COR-L47 (cell line): ENCODE measurements around the gene MED27.
"Not testable (repeated sequence)": the region's sequence is repeated elsewhere in the genome, so short reads cannot be mapped to it uniquely, and the experiment has no call there.

Experiments
- DNase-seq: peaks from one replicate; lab custom pipeline; 2025; lab: John Stamatoyannopoulos, UW

The MED27 gene

DNA sequence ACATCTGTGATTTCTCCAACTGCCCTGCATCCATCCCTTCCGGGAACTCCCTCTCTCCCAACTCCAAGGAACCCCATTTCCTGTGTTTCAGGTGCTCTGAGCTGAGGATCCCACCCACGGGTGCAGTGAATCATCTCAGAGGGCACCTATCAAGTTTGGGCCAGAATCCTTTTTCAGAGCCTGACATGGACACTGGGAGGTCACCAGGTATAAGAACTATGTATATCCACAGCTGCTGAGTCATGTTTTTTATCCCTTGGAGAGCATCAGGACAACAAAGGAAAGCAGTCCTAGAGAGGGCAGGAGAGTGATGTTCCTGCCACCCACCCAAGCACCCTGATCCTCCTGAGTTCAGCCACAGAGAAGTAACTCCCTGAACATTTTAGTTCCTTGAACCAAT lies 3.8 kb downstream of the MED27 start:
- DNase-seq: no peak

DNA sequence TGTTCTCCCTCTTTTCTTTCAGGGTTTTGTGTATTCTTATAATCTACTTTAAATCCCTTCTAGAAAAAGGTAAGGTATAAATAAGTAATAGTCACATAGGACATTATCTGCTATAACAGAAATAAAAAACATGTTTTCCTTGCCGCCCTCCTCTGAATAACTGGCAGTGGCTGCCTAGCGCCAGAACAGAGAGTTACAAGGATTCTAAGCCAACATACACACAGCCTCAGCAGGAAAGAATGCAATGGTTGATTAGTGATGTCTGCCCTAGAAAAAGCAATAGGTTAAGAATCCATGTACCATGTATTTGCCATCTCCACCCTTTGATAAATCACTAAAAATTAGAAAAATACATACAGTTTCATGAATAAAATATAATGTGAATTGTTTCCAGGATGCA lies 4.9 kb downstream of the MED27 start:
- DNase-seq: no peak

DNA sequence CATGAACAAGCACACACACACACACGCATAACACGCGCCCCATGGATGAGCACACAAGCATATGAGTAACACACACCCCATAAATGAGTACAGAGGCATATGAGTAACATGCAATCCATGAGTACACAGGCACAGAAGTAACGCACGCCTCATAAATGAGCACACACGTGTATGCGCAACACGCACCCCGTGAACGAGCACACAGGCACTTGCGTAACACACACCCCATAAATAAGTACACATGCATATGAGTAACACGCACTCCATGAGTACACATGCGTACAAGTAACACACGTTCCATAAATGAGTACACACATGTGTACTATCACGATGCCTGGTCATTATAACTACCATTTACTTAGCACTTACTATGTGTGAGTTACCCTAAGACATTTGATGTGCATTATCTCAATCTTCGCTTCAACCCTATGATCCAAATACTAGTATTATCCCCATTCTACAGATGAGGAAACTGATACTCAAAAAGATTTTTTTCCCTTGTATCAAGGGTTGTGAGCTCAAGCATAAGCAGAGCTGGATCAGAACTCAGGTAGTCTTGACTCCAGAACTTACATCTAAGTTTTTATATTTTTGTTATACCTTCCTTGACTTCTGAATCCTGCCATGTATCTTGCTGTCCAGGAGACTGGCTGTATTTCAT lies 7.7 kb downstream of the MED27 start:
- no peak for DNase-seq

- no peak for DNase-seq
Observed at GRCh38 chr9:132069046-132069898, 10.4 kb downstream of the MED27 start.

GRCh38 chr9:132068605-132069004 lies 11.1 kb downstream of the MED27 start:
- no peak for DNase-seq

DNA sequence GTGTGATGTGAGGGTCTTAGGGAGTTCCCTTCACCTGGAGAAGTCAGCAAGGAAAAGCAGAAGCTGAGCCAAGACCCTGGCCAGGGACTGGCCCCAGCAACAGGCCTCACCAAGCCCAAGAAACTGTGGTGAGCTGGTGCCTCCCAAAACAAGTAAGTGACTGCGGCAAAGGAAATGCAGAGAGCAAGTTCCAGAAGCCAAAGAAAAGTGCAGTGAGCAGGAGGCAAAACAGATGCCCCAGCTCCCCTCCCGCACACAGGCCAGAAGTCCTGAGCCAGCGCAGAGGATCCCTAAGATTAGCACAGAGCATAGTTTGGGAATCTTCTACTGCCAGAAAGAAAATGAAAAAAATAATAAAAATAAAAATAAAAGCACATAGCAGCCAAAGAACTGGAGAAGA lies 13.2 kb downstream of the MED27 start:
- no peak for DNase-seq

DNA sequence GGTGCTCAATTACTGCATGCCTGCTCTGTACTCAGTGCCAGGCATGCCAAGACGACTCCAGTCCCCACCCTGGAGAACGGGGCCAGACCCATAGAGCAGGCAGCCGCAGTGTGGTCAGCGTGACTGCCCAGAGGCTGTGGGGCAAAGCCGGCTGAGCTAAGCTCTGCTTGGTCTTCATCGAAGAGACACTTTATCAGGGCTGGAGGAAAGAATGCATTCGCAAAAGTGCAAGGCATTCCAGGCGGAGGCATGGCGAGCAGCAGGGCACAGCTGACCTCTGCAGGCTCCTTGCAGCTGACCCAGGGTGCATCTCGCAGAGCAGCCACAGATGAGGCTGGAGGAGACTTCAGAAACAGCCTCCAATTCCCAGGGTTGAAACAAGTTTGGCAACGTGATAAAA lies 13.6 kb downstream of the MED27 start:
- DNase-seq: no peak

DNA sequence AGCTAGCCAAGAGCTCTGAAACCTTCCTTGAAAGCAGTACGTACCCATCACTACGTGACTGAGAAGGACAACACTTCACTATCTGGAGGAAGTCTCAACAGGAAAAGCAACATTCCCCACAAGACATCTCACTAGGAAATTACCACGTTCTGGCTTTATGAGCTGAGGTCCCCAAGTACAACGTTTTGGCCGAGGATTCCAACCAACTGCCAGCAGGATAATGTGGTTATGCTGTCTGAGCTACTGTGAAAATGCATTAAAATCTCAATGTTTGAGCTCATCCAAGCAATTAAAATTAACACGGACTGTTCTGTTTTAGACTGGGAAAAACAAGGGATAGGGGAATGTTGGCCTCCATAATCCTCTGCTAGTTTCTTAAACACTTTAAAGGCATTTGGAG lies 16.4 kb downstream of the MED27 start:
- DNase-seq: no peak

DNA sequence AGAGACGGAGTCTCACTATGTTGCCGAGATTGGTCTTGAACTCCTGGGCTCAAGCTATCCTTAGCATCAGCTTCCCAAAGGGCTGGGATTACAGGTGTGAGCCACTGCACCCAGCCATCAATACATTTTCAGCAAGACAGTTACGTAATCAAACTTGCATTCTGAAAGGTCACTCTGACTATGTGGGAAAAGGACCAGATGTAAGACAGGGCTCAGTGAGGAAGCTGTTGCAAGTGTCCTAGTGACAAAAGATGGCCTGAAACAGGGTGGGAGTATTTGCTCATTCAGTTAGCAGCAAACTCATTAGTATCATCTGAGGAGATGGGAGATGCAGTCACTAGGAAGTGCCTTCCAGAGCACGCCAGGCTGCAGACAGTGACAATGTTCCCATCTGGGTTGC lies 16.9 kb downstream of the MED27 start:
- no peak for DNase-seq

DNA sequence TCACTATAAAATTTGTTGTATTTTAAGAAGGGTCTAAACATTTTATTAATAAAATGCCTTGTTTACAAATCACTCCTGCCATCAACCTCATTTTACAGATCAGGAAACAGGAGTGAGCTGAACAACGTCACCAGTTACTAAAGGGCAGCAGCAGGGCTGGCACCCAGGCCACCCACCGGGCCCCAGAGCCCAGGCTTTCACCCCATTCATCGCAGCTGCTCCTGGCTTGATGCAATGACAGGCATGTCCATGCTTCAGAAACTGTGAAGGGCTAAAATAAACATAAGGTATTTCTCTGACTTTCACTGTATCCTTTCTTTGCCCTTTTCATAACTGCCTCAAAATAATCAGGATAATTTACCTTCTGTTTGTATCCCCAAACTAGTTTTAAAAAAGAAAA lies 18.1 kb downstream of the MED27 start:
- no peak for DNase-seq

DNA sequence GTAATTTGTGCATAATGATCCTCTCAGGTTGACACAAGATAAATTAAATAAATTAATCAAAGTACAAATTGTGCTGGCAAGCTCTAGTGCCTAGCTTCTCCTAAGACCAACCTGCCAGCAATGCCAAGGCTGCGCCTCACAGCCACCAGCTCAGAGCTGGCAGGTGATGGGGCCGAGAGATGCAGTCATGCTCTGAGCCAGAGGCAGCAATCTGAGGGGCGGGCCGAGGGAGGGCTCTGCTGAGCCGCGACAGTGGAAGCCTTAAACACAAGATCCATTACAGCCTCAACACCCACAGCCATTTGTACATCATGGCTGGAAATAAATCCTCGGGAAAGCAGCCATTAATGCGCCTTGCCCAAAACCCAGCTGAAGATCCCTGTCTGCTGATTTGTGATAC lies 20.3 kb downstream of the MED27 start:
- no peak for DNase-seq

DNA sequence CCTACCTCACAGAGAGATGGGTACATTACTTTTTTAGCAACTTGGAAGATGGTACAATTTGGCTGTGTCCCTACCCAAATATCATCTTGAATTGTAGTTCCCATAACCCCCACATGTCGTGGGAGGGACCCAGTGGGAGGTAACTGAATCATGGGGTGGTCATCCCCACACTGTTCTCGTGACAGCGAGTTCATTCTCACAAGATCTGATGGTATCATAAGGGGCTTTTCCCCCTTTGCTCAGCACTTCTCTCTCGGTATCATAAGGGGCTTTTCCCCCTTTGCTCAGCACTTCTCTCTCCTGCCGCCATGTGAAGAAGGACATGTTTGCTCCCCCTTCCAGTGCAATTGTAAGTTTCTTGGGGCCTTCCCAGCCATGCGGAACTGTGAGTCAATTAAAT lies 21.4 kb downstream of the MED27 start:
- DNase-seq: not testable (repeated sequence)

- DNase-seq: no peak
Observed at GRCh38 chr9:132056717-132057560, 22.7 kb downstream of the MED27 start.

DNA sequence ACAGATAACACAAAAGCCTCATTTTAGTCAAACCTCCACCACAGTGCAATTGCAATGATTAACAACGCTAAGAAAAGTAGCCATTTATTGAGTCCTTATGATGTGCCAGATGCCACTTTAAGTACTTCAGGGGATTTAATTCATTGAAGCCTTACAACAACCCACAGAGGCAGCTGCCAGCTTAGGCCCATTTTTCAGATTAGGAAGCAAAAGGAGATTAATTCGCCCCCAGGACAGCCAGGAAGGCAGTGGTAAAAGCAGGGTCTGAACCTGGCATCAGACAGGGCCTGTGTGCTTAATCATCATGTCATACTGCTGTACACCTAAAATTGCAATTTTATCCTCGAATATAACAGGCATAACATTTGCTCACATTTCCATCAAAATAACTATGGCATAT lies 23.9 kb downstream of the MED27 start:
- no peak for DNase-seq

- DNase-seq: no peak
Observed at GRCh38 chr9:132054024-132054423, 25.6 kb downstream of the MED27 start.

DNA sequence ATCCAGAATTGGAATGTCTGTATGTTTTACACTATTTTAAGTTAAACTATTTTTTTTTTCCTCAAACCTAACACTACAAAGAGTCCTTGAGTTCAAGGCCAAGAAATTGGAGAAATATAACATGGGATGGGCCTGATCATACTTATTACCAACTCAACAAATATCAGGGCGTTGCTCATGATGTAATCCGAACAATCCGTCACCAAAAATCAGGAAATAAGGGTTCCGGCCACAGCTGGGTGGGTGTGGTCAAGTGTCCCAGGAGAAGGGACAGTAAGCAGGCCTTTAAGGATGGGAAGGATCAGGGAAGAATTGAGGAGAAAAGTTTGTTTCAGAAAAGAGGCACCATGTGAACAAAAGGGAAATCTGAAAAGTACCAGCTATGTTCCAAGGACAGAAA lies 29.8 kb downstream of the MED27 start:
- DNase-seq: no peak

DNA sequence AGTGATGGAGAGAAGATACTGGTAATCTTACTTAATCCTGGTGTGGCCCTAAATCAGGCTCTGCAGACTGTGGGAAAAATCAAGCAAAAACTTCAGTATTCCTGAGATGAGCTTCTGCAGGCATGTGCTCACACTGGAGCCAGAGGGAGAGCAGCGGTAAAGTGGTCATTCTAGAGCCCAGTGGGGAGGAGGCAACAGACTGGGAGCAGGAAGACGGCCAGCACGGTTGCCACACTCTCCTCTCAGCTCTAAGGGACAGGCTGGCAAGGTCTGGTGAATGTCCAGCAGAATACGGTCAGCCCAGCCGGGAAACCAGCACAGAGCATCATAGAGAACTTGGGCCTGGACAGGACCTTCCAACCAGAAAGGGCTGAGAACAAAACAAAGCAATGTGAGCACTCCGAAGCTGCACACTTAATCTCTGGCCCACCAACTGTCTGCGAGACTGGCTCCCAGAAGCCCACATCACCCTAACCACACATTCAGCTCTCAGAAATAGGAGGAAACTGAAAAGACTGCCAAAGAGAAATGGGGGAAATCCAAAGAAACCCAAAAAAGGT lies 30.3 kb downstream of the MED27 start:
- no peak for DNase-seq

GRCh38 chr9:132048201-132048600 lies 31.5 kb downstream of the MED27 start:
- no peak for DNase-seq

GRCh38 chr9:132046456-132046855 lies 33.2 kb downstream of the MED27 start:
- no peak for DNase-seq

DNA sequence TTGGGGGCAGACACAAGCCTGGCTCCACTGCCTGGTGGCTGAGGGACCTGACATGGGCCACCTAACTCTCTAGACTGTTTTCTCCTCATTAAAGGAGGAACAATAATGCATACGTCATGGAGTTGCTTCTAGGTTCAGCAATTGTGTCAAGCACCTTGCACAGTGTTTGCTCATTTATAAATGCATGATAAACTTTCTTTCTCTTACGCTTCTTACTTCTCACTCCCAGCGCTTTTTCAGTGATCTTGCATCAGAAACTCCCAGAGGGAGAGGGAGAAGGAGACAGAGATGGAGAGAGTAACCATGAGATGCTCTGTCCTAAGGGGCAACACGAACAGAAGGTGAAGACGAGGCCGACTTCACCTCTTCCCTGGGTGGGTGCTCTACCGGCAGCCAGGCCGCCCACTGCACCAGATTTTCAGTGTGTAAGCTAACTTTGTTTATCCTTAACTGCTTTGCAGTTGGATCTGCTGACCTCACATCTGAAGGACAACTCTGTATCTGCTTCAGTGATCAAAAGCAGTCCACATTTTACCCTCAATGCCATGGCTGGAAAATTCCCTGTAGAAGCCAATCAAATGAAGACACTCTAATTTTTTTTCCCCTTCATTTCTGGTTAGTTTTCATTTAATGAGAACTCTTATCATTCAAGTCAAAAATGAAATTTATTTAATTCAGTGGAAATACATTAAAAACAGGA lies 35.3 kb downstream of the MED27 start:
- no peak for DNase-seq

- DNase-seq: no peak
Observed at GRCh38 chr9:132043708-132044107, 36.0 kb downstream of the MED27 start.

DNA sequence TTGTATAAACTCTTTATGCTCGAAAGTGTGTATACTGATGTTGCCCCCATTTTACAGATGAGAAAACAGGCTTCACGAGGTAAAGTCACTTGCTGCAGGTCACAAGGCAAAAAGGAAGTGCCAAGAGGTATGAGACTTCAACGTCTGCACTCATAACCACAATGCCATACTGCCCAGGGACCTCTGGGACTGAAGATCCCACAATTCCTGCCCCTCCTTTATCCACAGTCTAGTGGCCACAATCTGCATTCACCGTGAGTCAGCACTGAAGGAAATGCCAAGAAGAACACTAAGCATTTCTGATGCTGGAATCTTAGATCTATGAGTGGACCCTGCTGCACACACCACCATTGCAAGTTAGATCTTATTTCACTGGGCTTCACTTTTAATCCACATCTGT lies 37.3 kb downstream of the MED27 start:
- no peak for DNase-seq
